HepG2 (cell line): Measurements from ENCODE around the gene SP5. TPM values are rescaled to one million over a fixed set of nuclear protein-coding genes. Genes with fewer than 3 reads are reported as not detected.

Experiments used
- ARHGAP35 ChIP-seq: sonication (generic); formaldehyde crosslinking; IDR thresholded peaks from 2 replicates; pipeline ENCODE4 v1.9.0; 2022; ENCODE audit warnings: mild to moderate bottlenecking, inconsistent platforms, moderate library complexity, missing genetic modification reagents, borderline replicate concordance
- CBX5 ChIP-seq: sonication (generic); formaldehyde crosslinking; IDR thresholded peaks from 2 replicates; pipeline ENCODE4 v1.4.0; 2020; ENCODE audit warnings: missing genetic modification reagents, borderline replicate concordance
- EEA1 ChIP-seq: sonication (generic); formaldehyde crosslinking; IDR thresholded peaks from 2 replicates; pipeline ENCODE4 v1.5.1; 2020; ENCODE audit warnings: mild to moderate bottlenecking, missing genetic modification reagents, borderline replicate concordance
- MIER3 ChIP-seq: IDR thresholded peaks from 2 replicates; pipeline ENCODE4 v1.6.1; 2016; ENCODE audit warnings: missing compliant biosample characterization, borderline replicate concordance
- NAIF1 ChIP-seq: sonication (generic); formaldehyde crosslinking; IDR thresholded peaks from 2 replicates; pipeline ENCODE4 v1.5.0; 2020; ENCODE audit warnings: mild to moderate bottlenecking, missing genetic modification reagents, borderline replicate concordance
- REST ChIP-seq, 2 experiments: IDR thresholded peaks; 2 replicates each; pipeline ENCODE4 v1.6.1; 2011 to 2012; ENCODE audit warnings: low read length in 2 of 2, borderline replicate concordance in 1 of 2, low read depth in 1 of 2, mild to moderate bottlenecking in 1 of 2, moderate library complexity in 1 of 2
- RNF219 ChIP-seq: sonication (generic); formaldehyde crosslinking; IDR thresholded peaks from 2 replicates; pipeline ENCODE4 v1.5.0; 2020; ENCODE audit warnings: mild to moderate bottlenecking, missing genetic modification reagents
- YEATS4 ChIP-seq: sonication (generic); formaldehyde crosslinking; IDR thresholded peaks from 2 replicates; pipeline ENCODE4 v1.4.0; 2020; ENCODE audit warnings: missing genetic modification reagents, borderline replicate concordance
- ZBTB3 ChIP-seq: sonication (generic); formaldehyde crosslinking; IDR thresholded peaks from 2 replicates; pipeline ENCODE4 v1.4.0; 2020; ENCODE audit warnings: low read depth, mild to moderate bottlenecking, moderate library complexity, missing genetic modification reagents, borderline replicate concordance
- ZC3H4 ChIP-seq: sonication (generic); formaldehyde crosslinking; IDR thresholded peaks from 2 replicates; pipeline ENCODE4 v1.4.0; 2020; ENCODE audit warnings: missing genetic modification reagents, borderline replicate concordance
- ZNF318 ChIP-seq: sonication (generic); formaldehyde crosslinking; IDR thresholded peaks from 2 replicates; pipeline ENCODE4 v1.4.0; 2020; ENCODE audit warnings: mild to moderate bottlenecking, missing genetic modification reagents
- ZNF446 ChIP-seq: sonication (generic); formaldehyde crosslinking; IDR thresholded peaks from 2 replicates; pipeline ENCODE4 v1.5.0; 2020; ENCODE audit warnings: mild to moderate bottlenecking, missing genetic modification reagents
- polyA plus RNA-seq, 8 experiments: library from polyadenylated mRNA; depleted of rRNA in 3 of 8; stranded (reverse) in 7 of 8; unstranded in 1 of 8; fragments of >200 nt; fragmentation: Illumina TruSeq in 4 of 8; extraction: Trizol in 4 of 8; gene quantifications; 2 replicates each; pipeline versions ENCODE4 v1.2.1 to v1.2.3, GENCODE V29; 2011 to 2016; ENCODE audit warnings: low read depth in 4 of 8, missing spikeins in 1 of 8, mixed read lengths in 1 of 8; ENCODE audit not compliant: insufficient read depth in 1 of 8
- total RNA-seq, 5 experiments: library from RNA; depleted of rRNA; stranded (reverse); fragments of >200 nt; fragmentation: Illumina TruSeq; extraction: Trizol; gene quantifications; 2 replicates each; pipeline ENCODE4 v1.2.3, GENCODE V29; 2016; ENCODE audit warnings: low read depth in 1 of 5

Gene SP5
- total and polyA plus RNA-seq, 2 of the 13 experiments (the other 11 are each of a cell fraction or from before 2014, with no cell fraction given), result 50.8 to 119 TPM

GRCh38 chr2:170711774-170712652 is 3.1 kb upstream of the SP5 start (continued):
- peak; percentile 55 for TF ChIP-seq ZNF318
- peak; percentile 82; the same call in 1 of the 2 replicates for TF ChIP-seq ZC3H4 (CRISPR knock-in tag)
- peak; percentile 78 for TF ChIP-seq YEATS4 (CRISPR knock-in tag)
- TF ChIP-seq MIER3 (CRISPR knock-in tag), result peak; percentile 22; the same call in 1 of the 2 replicates
- TF ChIP-seq EEA1 (CRISPR knock-in tag), result 0 out of 2 replicates have a peak, but pooled peaks have one; percentile 25
- no peak for TF ChIP-seq REST (IDR thresholded peaks at IDR 0.05; ENCODE audit: borderline replicate concordance in 1 of 2, low read depth in 1 of 2, low read length in 2 of 2)
- no peak for TF ChIP-seq RNF219 (CRISPR knock-in tag)
- TF ChIP-seq NAIF1 (CRISPR knock-in tag), result no peak; the same call in 1 of the 2 replicates
- peak; percentile 68; the same call in 1 of the 2 replicates for TF ChIP-seq ARHGAP35 (CRISPR knock-in tag)
- TF ChIP-seq ZBTB3 (CRISPR knock-in tag), result peak; percentile 85; the same call in 1 of the 2 replicates
- TF ChIP-seq ZNF446, result no peak; the same call in 1 of the 2 replicates
- no peak for TF ChIP-seq CBX5
